Activated CD8-positive, alpha-beta T cell treated with anti-CD3 and anti-CD28 coated beads for 36 hours (primary cell): ENCODE data around the gene SGCG. TPM values are rescaled to one million over a fixed set of nuclear protein-coding genes. Genes with fewer than 3 reads are reported as not detected.
A peak's percentile ranks its signal among the peaks of the same experiment; 100 is the strongest.

Experiments used
- ATAC-seq: fragments of 200-7000 bp; cut with Tn5 transposase; one replicate; pipeline ENCODE4 v1.10.0; 2021; ENCODE audit warnings: mild to moderate bottlenecking, moderate library complexity
- CTCF ChIA-PET: fragments of 350-600 bp; sonication (Branson Sonifier 250); formaldehyde crosslinking; loops from one replicate; lab custom pipeline; 2021; ENCODE audit warnings: antibody characterized with exemption; lab: Charles Lee
- POLR2A ChIA-PET: fragments of 350-600 bp; sonication (Branson Sonifier 250); formaldehyde crosslinking; loops from one replicate; lab custom pipeline; 2021; ENCODE audit warnings: antibody characterized with exemption; lab: Charles Lee
- DNase-seq: peaks from one replicate; pipeline ENCODE4 v3.0.0-alpha.2; 2020
- H3K27ac Mint-ChIP-seq: one replicate; pipeline ENCODE4 v1.8.0; 2021; ENCODE audit warnings: mild to moderate bottlenecking, mixed read lengths
- H3K27me3 Mint-ChIP-seq: one replicate; pipeline ENCODE4 v1.8.0; 2021; ENCODE audit warnings: mixed read lengths
- H3K36me3 Mint-ChIP-seq: one replicate; pipeline ENCODE4 v1.8.0; 2021; ENCODE audit warnings: low read depth, mixed read lengths
- H3K4me1 Mint-ChIP-seq: one replicate; pipeline ENCODE4 v1.8.0; 2021; ENCODE audit warnings: low read depth, mixed read lengths
- H3K4me3 Mint-ChIP-seq: one replicate; pipeline ENCODE4 v1.8.0; 2021; ENCODE audit warnings: mild to moderate bottlenecking, moderate library complexity, mixed read lengths
- H3K9me3 Mint-ChIP-seq: one replicate; pipeline ENCODE4 v1.8.0; 2021; ENCODE audit warnings: mixed read lengths
- intact Hi-C: fragments of 100-400 bp; cut with micrococcal nuclease; formaldehyde crosslinking; loops from one replicate; pipeline ENCODE4 v1.10.0; 2022
- total RNA-seq, 2 experiments: library from RNA; stranded (reverse); gene quantifications; one replicate each; pipeline ENCODE4 v1.2.3, GENCODE V29; 2021
- TF ChIP-seq, protein P1 (sequence below): fragments of 200-600 bp; IDR thresholded peaks from one replicate; pipeline ENCODE4 v1.8.0; 2022; ENCODE audit warnings: antibody characterized with exemption, mild to moderate bottlenecking

SGCG gene
- total RNA-seq, 2 experiments from 2014 or later: not detected

DNA sequence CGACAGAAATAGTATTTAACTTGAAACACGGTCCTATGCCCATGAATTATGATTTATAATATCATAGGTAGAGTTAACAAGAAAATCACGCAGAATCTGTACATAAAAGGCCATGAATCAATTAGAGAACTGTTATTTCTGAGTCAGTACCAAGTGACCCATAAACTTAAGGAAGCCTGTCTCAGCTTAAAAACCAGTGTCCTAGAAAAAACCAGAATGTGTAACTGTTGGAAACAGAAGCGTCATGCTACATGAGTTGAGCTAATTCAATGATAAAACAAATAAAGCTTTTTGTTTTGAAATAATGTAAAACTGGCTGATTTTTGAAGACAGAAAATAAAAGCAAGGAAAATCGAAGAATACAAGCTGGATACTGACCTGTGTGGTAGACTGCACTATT is 34.8 kb upstream of the SGCG start:
- POLR2A ChIA-PET: interaction anchor here (0.6 kb wide), 1 partner anchor 9 kb away, joined by 3 read pairs; no protein-coding TSS in a partner anchor
- Mint-ChIP-seq H3K4me1 (no peaks in the 10 kb centered on the region), H3K27ac (no peak overlapping the region), H3K4me3 (no peak overlapping the region), H3K9me3 (no peaks in the 10 kb centered on the region), H3K27me3 (peaks cover 1% of the 10 kb centered on the region), H3K36me3 (no peaks in the 10 kb centered on the region)
- intact Hi-C loops: no loop called here
- no peak for ATAC-seq
- TF ChIP-seq, protein P1, sequence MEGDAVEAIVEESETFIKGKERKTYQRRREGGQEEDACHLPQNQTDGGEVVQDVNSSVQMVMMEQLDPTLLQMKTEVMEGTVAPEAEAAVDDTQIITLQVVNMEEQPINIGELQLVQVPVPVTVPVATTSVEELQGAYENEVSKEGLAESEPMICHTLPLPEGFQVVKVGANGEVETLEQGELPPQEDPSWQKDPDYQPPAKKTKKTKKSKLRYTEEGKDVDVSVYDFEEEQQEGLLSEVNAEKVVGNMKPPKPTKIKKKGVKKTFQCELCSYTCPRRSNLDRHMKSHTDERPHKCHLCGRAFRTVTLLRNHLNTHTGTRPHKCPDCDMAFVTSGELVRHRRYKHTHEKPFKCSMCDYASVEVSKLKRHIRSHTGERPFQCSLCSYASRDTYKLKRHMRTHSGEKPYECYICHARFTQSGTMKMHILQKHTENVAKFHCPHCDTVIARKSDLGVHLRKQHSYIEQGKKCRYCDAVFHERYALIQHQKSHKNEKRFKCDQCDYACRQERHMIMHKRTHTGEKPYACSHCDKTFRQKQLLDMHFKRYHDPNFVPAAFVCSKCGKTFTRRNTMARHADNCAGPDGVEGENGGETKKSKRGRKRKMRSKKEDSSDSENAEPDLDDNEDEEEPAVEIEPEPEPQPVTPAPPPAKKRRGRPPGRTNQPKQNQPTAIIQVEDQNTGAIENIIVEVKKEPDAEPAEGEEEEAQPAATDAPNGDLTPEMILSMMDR: no peak
- CTCF ChIA-PET: no interaction called here
- DNase-seq: no peak

DNA sequence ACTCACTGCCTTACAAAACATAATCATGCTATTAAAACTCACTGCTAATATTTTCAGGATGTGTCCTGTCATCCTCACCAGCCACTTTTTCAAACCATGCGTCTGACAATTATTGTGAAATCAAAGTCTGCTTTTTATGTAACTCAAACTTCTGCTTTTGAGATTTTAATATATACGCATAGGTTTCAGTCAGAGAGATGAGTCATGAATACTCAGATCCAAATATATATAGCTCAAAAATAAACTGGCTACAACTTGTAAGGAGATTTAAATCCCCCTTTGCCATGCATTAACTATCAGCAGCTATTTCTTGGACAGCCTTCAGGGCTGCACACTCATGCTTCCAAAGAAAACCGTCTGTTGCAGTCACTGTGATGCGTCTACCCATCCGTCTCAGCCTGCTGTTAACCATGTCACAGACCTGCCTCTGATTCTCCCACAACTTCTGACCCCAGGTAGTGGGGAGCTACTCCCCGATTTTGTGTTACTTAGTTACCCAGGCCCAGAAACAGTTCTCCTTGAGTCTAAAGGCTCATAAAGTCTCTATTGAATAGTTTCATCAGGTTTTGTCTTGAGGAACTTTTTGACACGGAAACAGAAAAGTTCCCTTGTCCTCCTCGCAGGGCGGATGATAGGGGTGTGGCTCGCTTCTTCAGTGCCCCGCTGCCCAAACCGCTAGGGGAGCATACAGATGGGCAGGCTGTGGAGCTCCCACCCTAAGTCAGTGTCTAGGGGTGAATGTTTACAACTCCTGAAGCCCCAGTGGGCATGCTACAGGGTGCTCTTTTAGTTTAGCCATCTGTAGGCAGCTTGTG is 33.8 kb upstream of the SGCG start:
- no peaks in the 10 kb centered on the region for H3K9me3 Mint-ChIP-seq
- CTCF ChIA-PET: interaction anchor here (1.3 kb wide), 1 partner anchor 9 kb away, joined by 3 read pairs; no protein-coding TSS in a partner anchor
- H3K4me3 Mint-ChIP-seq: no peak overlapping the region
- intact Hi-C loops: no loop called here
- POLR2A ChIA-PET: no interaction called here
- DNase-seq (no peak), ATAC-seq (no peak)
- no peaks in the 10 kb centered on the region for H3K4me1 Mint-ChIP-seq
- TF ChIP-seq, protein P1: no peak
- no peaks in the 10 kb centered on the region for H3K36me3 Mint-ChIP-seq
- H3K27ac Mint-ChIP-seq: no peak overlapping the region
- peaks cover 1% of the 10 kb centered on the region for H3K27me3 Mint-ChIP-seq

DNA sequence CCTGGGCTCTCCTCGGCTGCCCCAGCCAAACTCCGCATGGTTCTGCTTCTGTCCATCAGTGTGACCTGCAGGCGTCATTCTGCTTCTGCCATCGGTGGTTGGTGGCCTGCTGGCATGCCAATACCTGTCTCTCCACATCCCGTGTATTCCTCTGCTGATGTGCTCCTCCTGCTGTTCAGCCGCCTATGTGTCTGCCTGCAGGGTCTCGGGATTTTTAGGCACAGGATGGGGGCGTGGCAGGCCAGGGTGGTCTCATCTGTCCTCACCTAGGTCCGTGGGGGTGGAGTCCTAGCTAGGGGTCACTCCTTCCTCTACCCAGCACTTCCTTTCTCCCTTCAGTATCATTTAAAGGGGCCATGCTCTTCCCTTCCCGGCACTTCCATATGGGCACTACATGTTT is 33.0 kb upstream of the SGCG start:
- no peaks in the 10 kb centered on the region for H3K4me1 Mint-ChIP-seq
- no peak overlapping the region for H3K27ac Mint-ChIP-seq
- no peak for ATAC-seq
- ChIA-PET POLR2A (no interaction called here), CTCF (no interaction called here)
- peaks cover 1% of the 10 kb centered on the region for H3K27me3 Mint-ChIP-seq
- H3K36me3 Mint-ChIP-seq: no peaks in the 10 kb centered on the region
- TF ChIP-seq, protein P1: no peak
- H3K4me3 Mint-ChIP-seq: no peak overlapping the region
- H3K9me3 Mint-ChIP-seq: no peaks in the 10 kb centered on the region
- intact Hi-C loops: no loop called here
- no peak for DNase-seq

DNA sequence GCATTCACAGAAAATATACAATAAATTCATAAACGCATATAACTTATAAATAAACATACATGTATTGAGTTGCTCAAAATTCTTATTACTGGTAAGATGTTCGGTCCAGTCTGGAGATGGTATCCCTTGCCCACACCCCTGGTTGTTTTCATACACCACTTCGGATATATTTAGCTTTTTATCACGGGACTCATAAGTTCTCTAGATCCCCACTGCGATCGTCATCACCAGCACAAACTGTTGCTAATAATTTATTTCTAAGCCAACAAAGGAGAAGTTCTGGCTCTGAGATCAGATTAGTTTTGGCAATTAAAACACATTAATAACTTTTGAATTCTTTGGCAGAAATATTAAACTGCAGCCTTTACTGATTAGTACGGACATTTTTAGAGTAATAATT is 23.0 kb upstream of the SGCG start:
- POLR2A ChIA-PET: no interaction called here
- TF ChIP-seq, protein P1: no peak
- CTCF ChIA-PET: no interaction called here
- H3K36me3 Mint-ChIP-seq: no peaks in the 10 kb centered on the region
- H3K9me3 Mint-ChIP-seq: peaks cover 5% of the 10 kb centered on the region
- intact Hi-C loops: no loop called here
- peaks cover 35% of the 10 kb centered on the region for H3K27me3 Mint-ChIP-seq
- DNase-seq (no peak), ATAC-seq (no peak)
- H3K27ac Mint-ChIP-seq: no peak overlapping the region
- no peak overlapping the region for H3K4me3 Mint-ChIP-seq
- no peaks in the 10 kb centered on the region for H3K4me1 Mint-ChIP-seq

DNA sequence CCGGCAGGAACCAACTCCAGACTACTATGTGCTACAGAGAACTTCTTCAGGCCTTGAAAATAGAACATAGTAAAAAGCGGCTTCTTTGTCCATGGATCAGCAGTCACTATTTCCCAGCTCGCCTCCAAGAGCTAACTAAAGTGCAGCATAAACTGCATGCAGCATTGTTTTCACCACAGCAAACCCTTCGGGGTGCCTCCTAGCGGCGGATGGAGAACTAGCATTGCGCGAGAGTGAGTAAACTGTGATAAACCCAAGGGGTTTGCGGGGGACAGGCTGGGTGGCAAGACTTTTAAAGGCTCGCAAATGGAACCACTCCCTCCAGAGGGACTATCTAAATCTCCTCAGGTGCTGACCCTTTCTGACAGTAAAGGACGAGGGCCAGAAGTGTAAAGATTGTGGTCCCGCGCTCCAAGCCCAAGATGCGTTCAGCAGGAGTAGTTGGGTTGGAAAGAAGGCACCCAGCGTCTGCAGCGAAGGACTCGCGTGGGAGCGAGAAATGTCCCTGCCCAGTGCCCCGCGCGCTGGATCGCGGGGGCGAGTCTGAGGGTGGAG is 21.5 kb upstream of the SGCG start:
- intact Hi-C loops: no loop called here
- ChIA-PET POLR2A (no interaction called here), CTCF (interaction anchor here (0.6 to 0.7 kb wide), 2 partner anchors 9 to 23 kb away, joined by 3 read pairs; no protein-coding TSS in a partner anchor)
- ATAC-seq (no peak), DNase-seq (peak; percentile 35)
- Mint-ChIP-seq H3K36me3 (no peaks in the 10 kb centered on the region), H3K27me3 (peaks cover 29% of the 10 kb centered on the region), H3K27ac (no peak overlapping the region), H3K4me1 (no peaks in the 10 kb centered on the region), H3K4me3 (no peak overlapping the region), H3K9me3 (peaks cover 2% of the 10 kb centered on the region)
- TF ChIP-seq, protein P1: peak; percentile 59
